ENCODE results near the gene B4GALNT4.
"Not testable (repeated sequence)": the region's sequence is repeated elsewhere in the genome, so short reads cannot be mapped to it uniquely, and the experiment has no call there.

Gene B4GALNT4

DNA sequence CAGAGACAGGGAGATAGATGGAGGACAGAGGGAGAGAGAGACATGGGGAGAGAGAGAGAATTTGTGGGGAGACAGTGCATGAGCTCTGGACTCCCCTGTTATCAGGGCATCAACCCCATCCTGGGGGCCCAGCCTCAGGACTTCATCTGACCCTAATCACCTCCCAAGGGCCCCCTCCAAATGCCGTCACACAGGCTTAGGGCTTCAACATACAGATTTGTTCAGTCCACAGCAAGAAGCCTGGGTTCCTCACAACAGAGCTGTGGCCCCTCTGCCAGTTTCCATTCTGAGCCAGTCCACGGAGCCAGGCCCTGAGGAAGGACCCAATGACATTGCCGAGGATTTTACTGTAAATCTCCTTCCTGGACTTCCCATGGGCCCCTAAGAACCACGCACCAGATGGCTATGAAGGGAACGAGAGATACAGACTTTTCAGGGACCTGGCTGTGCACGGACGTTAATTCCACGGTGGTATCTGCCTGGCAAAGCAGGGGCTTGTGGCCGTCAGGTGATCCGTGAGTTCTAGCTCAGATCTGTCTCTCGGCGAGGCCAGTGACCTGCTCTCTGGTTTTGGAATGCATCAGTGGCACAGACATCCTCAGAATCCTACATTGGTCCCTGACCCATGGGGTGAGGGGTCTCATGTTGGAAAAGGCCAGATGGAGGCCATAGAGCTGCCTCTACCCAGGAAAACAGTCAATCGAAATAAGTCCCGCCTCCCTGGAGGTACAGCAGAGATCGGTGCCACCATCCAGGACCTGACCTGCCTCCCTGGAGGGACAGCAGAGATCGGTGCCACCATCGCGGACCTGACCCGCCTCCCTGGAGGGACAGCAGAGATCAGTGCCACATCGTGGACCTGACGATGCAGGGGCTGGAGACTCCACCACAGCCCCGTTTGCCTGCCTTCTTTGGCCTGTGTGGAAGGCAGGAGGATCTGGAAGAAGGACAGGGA lies 8.7 kb upstream of the B4GALNT4 start:
- no peak for DNase-seq

- no peak for DNase-seq
Measured at GRCh38 chr11:362642-363442, 6.5 kb upstream of the B4GALNT4 start.

GRCh38 chr11:363443-363805 lies 5.9 kb upstream of the B4GALNT4 start:
- DNase-seq: not testable (repeated sequence)

DNA sequence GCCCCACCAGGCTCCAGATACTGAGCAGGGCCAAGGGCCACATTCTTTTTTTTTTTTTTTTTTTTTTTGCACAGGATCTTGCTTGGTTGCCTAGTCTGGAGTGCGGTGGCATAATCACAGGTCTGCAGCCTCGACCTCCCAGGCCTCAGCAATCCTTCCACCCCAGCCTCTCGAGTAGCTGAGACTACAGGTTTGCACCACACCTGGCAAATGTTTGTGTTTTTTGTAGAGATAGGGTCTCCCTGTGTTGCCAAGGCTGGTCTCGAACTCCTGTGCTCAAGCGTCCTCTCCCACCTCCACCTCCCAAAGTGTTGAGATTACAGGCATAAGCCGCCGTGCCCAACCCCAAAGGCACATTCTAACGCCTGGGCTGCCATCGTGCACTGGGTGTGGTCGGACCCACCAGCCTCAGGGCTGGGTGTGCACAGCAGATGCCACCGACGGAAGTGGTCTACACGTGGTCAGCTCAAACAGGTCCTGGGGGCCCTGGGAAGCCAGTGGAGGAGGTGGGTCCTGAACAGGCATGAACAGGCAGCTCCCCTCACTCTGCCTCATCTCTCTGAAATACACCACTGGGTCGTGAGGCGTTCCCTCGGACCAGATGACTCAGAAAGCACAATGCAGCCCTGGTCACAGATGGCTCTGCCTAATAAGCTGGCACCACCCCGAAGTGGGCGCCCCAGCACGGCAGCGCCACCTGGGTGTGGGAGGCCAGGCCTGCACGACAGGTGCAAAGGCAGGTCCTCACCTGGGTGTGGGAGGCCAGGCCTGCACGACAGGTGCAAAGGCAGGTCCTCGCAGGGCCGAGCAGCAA lies 5.1 kb upstream of the B4GALNT4 start:
- DNase-seq: peak; percentile 97

DNA sequence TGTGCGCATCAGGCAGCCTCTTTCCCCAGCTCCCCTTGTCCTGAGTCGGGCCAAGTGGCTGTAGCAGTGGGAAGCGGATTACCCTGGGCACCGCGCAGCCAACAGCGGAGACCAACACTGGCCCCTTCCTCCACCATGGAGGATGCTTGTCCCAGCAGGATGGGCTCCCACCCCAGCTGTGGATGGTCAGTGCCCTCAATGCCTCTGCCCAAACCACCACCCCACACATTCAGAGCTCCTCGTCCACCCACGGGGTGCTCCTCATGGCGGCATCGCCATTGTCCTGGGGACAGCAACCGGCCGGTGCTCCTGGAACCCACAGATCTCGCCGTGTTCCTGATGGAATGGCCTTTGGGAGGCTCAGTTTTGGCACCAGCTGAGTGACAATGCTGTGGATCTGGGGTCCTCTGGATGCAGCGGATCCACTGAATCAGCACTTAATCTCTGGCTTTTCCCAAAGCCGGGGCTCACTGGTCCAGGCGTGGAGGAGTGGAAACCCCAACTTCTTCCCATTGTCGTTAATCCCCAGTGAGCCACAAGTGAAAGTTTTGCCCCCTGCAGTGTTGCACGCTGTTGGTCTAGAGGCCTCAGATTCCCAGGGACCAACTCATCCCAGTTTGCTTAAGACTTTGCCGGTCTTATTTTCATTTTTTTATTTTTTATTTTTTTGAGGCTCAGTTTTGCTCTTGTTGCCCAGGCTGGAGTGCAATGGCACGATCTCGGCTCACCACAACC lies 4.1 kb upstream of the B4GALNT4 start:
- DNase-seq: no peak

- DNase-seq: no peak
Measured at GRCh38 chr11:365831-366230, 3.5 kb upstream of the B4GALNT4 start.

DNA sequence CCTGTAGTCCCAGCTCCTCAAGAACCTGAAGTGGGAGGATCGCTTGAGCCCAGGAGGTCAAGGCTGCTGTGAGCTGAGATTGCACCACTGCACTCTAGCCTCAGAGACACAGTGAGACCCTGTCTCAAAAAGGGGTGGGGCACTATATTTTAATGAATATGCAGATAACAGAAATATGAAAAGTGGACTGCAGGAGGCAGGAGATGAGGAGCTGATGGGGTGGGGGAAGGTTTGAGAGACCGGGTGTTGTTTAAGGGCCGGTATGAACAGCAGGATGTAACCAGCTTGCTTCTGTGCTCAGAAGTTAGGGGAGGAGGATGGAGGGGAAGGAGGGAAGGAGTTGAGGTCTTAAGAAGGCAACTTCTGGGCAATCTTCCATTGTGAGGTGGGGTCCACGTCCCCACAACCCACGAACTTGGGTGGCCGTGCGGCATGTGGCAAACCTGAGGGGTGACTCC lies 1.3 kb upstream of the B4GALNT4 start:
- no peak for DNase-seq

- DNase-seq: peak; percentile 93
Measured at GRCh38 chr11:368414-369335, 624 bp upstream of the B4GALNT4 start.

DNA sequence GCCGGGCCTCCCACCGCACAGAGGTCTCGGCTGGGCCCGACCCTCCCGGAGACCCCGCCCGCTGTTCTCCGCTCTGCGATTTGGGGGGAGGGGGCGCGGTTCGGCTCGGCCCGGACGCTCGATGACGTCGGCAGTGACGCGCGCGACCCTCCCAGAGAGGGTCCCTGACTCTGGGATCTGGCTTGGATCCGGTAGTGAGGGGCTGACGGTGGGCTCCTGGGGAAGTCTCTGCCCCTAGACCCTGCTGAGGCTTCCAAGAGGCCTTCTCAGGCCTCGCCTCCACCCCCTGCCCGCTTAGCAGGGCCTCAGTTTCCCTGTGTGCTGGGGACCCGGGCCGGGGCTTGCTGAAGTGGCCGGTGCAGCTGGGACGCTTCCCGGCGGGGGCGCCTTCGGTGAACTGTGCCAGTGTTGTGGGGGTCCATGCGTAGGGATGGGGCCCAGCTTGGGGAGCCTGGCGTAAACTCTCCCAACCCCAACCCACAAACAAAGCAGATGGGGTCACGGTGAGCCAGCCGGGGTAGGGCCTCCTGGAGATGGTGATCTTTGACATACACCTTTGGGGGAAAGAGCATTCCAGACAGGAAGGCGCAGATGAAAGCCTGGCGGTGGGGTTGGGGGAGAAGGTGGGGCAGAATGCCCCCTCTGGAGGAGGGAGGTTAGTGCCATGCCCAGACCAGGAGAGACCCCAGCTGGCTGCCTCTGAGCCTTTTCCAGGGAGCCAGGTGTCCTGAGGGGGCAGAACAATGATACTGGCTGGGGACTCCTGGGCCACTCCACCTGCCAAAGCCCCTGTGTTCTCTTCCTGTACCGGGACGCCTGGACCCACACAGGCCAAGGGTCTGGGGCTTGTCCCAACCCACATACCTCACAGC lies 1.0 kb downstream of the B4GALNT4 start:
- DNase-seq: peak; percentile 75

- no peak for DNase-seq
Measured at GRCh38 chr11:371051-371450, 1.8 kb downstream of the B4GALNT4 start.

DNA sequence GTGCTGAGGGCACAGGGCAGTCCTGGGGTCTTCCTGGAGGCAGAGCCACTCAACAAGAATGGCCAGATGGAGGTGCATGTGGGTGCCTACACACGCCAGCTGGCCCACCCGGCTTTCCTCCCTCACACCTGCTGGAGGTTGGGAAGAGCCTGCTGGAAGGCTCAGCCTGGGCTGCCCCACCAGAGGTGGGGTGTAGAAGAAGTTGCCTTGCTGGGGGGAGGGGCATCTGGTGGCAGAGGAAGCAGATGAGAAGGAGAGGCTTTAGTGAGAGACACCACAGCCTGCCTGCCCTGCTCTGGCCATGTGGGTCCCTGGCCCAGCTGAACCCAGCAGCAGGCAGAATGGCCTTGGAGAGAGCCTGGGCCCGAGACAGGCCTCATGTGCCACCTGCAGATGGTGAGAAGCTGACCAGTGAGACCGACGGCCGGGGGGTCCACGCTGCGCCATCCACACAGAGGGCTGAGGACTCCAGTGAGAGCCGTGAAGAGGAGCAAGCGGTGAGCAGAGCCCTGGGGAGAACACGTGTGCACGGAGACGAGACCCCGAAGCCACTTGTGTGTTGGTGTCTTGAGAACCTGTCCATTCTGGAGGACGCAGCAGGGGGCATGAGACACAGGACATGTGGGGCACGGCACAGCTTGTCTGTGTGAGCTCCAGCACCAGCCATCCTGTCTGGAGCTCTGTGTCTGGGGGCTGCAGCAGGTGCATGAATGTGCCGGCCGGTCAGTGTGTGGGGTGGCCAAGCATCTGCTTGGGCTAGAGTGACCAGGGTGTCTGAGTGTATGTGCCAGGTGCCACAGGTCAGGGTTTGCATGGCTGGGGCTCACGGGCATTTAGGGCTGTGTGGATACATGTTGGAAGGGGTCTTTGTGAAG lies 2.7 kb downstream of the B4GALNT4 start:
- no peak for DNase-seq

GRCh38 chr11:372809-373715 lies 3.8 kb downstream of the B4GALNT4 start:
- DNase-seq: no peak

DNA sequence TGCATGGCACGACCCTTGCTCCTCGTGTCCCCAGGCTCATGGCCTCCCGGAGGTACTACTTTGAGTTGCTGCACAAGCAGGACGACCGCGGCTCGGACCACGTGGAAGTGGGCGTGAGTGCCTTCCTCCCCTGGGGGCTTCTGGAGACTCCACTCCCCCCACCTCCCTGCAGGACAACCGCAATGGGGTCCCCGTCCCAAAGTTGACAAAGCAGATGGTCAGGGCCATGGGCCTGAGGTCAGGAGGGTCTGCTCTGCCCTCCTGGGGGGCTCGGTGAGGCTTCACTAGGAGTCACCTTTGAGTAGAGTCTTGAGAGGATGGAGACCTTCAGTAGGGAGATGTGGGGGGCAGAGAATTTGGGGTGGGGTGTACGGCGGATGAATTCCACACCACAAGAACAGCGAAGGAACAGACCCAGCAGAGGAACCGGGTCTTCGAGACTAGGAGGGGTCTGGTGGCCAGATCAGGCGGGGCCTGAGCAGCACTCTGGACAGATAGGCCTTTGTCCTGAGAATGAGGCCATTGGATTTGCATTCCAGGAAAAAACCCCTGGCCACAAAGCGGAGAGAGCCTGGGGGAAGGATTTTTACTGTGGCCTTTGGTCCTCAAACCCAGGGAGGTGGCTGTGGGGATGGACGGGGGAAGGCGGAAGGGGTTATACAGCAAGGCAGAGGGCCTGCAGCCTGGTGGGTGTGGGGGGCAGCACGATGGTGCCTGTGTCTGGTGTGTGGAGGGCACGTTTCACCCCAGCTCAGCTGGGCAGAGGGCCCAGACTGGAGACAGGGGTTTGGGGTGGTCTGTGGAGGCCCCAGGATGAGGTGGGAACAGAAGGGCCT lies 4.6 kb downstream of the B4GALNT4 start:
- DNase-seq: no peak

DNA sequence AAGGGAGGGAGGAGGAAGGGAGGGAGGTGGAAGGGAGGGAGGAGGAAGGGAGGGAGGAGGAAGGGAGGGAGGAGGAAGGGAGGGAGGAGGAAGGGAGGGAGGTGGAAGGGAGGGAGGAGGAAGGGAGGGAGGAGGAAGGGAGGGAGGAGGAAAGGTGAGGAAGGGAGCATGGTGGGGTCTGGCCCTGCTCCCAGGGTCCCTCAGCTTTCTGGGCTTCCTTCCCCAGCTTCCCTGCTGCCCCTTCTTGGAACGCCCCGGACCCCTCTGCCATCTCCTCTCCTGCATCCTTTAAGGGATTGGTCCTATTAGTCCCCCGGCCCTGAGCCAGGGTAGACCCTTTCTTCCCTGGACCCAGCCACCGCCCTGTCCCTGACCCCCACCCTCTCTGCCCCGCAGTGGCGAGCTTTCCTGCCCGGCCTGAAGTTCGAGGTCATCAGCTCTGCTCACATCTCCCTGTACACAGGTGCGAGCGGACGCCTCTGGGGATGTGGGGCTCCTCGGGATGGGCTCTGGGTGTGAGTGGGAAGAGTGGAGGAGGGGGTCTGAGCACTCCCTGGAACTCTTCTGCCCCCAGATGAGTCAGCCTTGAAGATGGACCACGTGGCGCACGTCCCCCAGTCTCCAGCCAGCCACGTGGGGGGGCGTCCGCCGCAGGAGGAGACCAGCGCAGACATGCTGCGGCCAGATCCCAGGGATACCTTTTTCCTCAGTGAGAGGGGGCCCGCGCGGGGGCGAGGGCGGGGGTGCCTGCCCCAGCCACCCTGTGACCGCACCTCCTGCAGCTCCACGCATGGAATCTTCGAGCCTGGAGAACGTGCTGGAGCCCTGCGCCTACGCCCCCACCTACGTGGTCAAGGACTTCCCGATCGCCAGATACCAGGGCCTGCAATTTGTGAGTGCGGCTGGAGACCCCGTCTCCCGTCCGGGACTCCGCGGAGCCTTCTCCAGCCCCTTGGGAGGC lies 6.0 kb downstream of the B4GALNT4 start:
- DNase-seq: peak; percentile 73

- DNase-seq: peak; percentile 28
Measured at GRCh38 chr11:376531-377173, 7.4 kb downstream of the B4GALNT4 start.

Data from 8988T (cell line).